Measurements from ENCODE around the gene DIAPH2. TPM values are rescaled to one million over a fixed set of nuclear protein-coding genes. Genes with fewer than 3 reads are reported as not detected.

The DIAPH2 gene
- total and polyA plus RNA-seq, 2 experiments from 2014 or later = 16.2 to 56.6 TPM

DNA sequence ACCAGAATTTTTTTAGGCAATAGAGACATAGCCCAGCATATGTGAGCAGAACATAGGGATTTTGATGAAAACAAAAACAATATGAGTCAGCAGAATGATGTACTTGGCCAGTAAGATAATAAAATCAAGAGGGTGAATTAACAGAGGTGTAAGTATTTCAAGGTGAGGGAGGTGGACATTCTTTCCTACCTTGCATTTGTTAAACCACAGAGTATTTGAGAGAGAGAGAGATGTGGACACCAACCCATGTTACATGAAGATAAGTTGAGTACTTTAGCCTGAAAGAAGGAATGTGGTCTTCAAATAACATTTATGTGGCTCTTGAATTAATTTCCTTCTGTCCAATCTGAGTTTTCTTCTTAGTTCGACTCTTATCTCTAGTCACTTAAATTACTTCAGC, 68.6 kb downstream of the DIAPH2 start (continued):
- TF ChIP-seq, protein P1, sequence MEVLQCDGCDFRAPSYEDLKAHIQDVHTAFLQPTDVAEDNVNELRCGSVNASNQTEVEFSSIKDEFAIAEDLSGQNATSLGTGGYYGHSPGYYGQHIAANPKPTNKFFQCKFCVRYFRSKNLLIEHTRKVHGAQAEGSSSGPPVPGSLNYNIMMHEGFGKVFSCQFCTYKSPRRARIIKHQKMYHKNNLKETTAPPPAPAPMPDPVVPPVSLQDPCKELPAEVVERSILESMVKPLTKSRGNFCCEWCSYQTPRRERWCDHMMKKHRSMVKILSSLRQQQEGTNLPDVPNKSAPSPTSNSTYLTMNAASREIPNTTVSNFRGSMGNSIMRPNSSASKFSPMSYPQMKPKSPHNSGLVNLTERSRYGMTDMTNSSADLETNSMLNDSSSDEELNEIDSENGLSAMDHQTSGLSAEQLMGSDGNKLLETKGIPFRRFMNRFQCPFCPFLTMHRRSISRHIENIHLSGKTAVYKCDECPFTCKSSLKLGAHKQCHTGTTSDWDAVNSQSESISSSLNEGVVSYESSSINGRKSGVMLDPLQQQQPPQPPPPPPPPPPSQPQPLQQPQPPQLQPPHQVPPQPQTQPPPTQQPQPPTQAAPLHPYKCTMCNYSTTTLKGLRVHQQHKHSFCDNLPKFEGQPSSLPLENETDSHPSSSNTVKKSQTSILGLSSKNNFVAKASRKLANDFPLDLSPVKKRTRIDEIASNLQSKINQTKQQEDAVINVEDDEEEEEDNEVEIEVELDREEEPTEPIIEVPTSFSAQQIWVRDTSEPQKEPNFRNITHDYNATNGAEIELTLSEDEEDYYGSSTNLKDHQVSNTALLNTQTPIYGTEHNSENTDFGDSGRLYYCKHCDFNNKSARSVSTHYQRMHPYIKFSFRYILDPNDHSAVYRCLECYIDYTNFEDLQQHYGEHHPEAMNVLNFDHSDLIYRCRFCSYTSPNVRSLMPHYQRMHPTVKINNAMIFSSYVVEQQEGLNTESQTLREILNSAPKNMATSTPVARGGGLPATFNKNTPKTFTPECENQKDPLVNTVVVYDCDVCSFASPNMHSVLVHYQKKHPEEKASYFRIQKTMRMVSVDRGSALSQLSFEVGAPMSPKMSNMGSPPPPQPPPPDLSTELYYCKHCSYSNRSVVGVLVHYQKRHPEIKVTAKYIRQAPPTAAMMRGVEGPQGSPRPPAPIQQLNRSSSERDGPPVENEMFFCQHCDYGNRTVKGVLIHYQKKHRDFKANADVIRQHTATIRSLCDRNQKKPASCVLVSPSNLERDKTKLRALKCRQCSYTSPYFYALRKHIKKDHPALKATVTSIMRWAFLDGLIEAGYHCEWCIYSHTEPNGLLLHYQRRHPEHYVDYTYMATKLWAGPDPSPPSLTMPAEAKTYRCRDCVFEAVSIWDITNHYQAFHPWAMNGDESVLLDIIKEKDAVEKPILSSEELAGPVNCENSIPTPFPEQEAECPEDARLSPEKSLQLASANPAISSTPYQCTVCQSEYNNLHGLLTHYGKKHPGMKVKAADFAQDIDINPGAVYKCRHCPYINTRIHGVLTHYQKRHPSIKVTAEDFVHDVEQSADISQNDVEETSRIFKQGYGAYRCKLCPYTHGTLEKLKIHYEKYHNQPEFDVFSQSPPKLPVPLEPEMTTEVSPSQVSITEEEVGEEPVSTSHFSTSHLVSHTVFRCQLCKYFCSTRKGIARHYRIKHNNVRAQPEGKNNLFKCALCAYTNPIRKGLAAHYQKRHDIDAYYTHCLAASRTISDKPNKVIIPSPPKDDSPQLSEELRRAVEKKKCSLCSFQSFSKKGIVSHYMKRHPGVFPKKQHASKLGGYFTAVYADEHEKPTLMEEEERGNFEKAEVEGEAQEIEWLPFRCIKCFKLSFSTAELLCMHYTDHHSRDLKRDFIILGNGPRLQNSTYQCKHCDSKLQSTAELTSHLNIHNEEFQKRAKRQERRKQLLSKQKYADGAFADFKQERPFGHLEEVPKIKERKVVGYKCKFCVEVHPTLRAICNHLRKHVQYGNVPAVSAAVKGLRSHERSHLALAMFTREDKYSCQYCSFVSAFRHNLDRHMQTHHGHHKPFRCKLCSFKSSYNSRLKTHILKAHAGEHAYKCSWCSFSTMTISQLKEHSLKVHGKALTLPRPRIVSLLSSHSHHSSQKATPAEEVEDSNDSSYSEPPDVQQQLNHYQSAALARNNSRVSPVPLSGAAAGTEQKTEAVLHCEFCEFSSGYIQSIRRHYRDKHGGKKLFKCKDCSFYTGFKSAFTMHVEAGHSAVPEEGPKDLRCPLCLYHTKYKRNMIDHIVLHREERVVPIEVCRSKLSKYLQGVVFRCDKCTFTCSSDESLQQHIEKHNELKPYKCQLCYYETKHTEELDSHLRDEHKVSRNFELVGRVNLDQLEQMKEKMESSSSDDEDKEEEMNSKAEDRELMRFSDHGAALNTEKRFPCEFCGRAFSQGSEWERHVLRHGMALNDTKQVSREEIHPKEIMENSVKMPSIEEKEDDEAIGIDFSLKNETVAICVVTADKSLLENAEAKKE (CRISPR knock-in tag; IDR thresholded peaks at IDR 0.05) = no peak
- no peak for TF ChIP-seq EZH2phosphoT487 (IDR thresholded peaks at IDR 0.05; ENCODE audit: unreplicated experiment)
- no peak for TF ChIP-seq ZNF114 (CRISPR knock-in tag; IDR thresholded peaks at IDR 0.05)
- TF ChIP-seq, protein P2, sequence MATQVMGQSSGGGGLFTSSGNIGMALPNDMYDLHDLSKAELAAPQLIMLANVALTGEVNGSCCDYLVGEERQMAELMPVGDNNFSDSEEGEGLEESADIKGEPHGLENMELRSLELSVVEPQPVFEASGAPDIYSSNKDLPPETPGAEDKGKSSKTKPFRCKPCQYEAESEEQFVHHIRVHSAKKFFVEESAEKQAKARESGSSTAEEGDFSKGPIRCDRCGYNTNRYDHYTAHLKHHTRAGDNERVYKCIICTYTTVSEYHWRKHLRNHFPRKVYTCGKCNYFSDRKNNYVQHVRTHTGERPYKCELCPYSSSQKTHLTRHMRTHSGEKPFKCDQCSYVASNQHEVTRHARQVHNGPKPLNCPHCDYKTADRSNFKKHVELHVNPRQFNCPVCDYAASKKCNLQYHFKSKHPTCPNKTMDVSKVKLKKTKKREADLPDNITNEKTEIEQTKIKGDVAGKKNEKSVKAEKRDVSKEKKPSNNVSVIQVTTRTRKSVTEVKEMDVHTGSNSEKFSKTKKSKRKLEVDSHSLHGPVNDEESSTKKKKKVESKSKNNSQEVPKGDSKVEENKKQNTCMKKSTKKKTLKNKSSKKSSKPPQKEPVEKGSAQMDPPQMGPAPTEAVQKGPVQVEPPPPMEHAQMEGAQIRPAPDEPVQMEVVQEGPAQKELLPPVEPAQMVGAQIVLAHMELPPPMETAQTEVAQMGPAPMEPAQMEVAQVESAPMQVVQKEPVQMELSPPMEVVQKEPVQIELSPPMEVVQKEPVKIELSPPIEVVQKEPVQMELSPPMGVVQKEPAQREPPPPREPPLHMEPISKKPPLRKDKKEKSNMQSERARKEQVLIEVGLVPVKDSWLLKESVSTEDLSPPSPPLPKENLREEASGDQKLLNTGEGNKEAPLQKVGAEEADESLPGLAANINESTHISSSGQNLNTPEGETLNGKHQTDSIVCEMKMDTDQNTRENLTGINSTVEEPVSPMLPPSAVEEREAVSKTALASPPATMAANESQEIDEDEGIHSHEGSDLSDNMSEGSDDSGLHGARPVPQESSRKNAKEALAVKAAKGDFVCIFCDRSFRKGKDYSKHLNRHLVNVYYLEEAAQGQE (IDR thresholded peaks at IDR 0.05; ENCODE audit: unreplicated experiment) = no peak

DNA sequence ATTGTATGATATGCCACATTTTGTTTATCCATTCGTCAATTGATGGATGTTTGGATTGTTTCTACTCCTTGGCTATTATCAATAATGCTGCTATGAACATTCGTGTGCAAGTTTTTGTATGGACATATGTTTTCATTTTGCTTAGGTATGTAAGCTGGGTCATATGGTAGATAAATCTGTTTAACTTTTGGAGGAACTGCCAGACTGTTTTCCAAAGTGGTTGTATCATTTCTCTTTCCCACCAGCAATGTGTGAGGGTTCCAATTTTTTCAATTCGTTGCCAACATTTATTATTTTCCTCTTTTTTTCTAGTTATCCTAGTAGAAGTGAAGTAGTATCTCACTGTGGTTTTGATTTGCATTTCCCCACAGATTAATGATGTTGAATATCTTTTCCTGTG, 71.8 kb downstream of the DIAPH2 start:
- no peaks in the 10 kb centered on the region for H3K36me3 ChIP-seq (ENCODE audit: insufficient read depth)
- no peaks in the 10 kb centered on the region for H3K9me3 Mint-ChIP-seq
- H3K4me3 ChIP-seq = no peak overlapping the region
- H2AFZ ChIP-seq = no peak overlapping the region
- H3K4me1 Mint-ChIP-seq = peaks cover 6% of the 10 kb centered on the region; the same call in 2 of the 3 replicates
- no peaks in the 10 kb centered on the region for H3K27me3 ChIP-seq (ENCODE audit: insufficient read depth)
- no peak overlapping the region for H3K27ac ChIP-seq (ENCODE audit: low read depth)
- no peak for ATAC-seq
- no peak overlapping the region for H3K4me3 Mint-ChIP-seq
- H3F3A ChIP-seq (replicated peaks; ENCODE audit: low read depth) = no peaks in the 10 kb centered on the region
- no peaks in the 10 kb centered on the region for H3K27me3 Mint-ChIP-seq (ENCODE audit: insufficient read depth, low read depth, poor library complexity)
- peaks cover 10% of the 10 kb centered on the region for H3K4me1 ChIP-seq (ENCODE audit: insufficient read depth)
- H3K36me3 Mint-ChIP-seq (ENCODE audit: low read depth) = peaks cover 5% of the 10 kb centered on the region; the same call in 1 of the 3 replicates
- no peak overlapping the region for H3K4me2 ChIP-seq
- H3K9me2 ChIP-seq (ENCODE audit: insufficient read depth) = no peaks in the 10 kb centered on the region
- no peaks in the 10 kb centered on the region for H3K79me2 ChIP-seq (replicated peaks; ENCODE audit: insufficient read depth)
- no peaks in the 10 kb centered on the region for H4K20me1 ChIP-seq (replicated peaks; ENCODE audit: insufficient read depth)
- no peak for DNase-seq (ENCODE audit: low spot score)
- H3K27ac Mint-ChIP-seq = no peak overlapping the region
- TF ChIP-seq NANOG (IDR thresholded peaks at IDR 0.05; ENCODE audit: borderline replicate concordance) (no peak), ZNF331 (CRISPR knock-in tag; IDR thresholded peaks at IDR 0.05; ENCODE audit: low read depth) (no peak)
- TF ChIP-seq, protein P3, sequence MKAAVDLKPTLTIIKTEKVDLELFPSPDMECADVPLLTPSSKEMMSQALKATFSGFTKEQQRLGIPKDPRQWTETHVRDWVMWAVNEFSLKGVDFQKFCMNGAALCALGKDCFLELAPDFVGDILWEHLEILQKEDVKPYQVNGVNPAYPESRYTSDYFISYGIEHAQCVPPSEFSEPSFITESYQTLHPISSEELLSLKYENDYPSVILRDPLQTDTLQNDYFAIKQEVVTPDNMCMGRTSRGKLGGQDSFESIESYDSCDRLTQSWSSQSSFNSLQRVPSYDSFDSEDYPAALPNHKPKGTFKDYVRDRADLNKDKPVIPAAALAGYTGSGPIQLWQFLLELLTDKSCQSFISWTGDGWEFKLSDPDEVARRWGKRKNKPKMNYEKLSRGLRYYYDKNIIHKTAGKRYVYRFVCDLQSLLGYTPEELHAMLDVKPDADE (IDR thresholded peaks at IDR 0.05) = no peak

All from GM23338 (cell line).